ENCODE data around the gene SSUH2. TPM values are rescaled to one million over a fixed set of nuclear protein-coding genes. Genes with fewer than 3 reads are reported as not detected.

The SSUH2 gene
- total and polyA plus RNA-seq, 12 donors: 0.78 to 6.1 (median 1.7) TPM

DNA sequence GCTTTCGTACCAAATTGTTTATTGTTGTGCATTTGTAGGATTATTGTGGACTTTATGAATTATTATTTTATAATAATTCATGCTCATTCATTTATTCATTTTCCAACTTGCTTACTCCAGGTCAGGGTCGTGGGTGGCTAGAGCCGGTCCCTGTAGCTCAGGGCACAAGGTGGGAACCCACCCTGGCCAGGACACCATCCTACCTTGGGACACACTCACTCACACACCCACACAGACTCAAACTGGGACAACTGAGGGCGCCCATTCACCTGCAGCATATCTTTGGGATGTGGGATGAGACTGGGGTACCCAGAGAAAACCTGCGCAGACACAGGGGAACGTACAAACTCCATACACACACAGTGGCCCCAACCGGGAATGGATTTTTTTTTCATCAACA, 40.6 kb downstream of the SSUH2 start:
- TF ChIP-seq, protein P1, sequence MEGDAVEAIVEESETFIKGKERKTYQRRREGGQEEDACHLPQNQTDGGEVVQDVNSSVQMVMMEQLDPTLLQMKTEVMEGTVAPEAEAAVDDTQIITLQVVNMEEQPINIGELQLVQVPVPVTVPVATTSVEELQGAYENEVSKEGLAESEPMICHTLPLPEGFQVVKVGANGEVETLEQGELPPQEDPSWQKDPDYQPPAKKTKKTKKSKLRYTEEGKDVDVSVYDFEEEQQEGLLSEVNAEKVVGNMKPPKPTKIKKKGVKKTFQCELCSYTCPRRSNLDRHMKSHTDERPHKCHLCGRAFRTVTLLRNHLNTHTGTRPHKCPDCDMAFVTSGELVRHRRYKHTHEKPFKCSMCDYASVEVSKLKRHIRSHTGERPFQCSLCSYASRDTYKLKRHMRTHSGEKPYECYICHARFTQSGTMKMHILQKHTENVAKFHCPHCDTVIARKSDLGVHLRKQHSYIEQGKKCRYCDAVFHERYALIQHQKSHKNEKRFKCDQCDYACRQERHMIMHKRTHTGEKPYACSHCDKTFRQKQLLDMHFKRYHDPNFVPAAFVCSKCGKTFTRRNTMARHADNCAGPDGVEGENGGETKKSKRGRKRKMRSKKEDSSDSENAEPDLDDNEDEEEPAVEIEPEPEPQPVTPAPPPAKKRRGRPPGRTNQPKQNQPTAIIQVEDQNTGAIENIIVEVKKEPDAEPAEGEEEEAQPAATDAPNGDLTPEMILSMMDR (IDR thresholded peaks at IDR 0.05): no peak
- peaks cover 11 to 28% (median 17%) of the 10 kb centered on the region in 9 donors for H3K4me1 ChIP-seq
- no peak overlapping the region for H3K4me3 ChIP-seq
- no peaks in the 10 kb centered on the region for H3K36me3 ChIP-seq
- ATAC-seq (no peak), DNase-seq (no peak)
- no peaks in the 10 kb centered on the region for H3K9me3 ChIP-seq
- H3K27me3 ChIP-seq: no peaks in the 10 kb centered on the region
- 96 to 98% methylated on average over 7 of the region's 7 CpGs for WGBS, 2 donors
- intact Hi-C loops (cut with DNase I): loop anchor here in 2 of 10 donors (10.0 kb wide), 2 partner anchors 119 to 279 kb away; no protein-coding TSS in a partner anchor
- no peak overlapping the region for H3K27ac ChIP-seq

DNA sequence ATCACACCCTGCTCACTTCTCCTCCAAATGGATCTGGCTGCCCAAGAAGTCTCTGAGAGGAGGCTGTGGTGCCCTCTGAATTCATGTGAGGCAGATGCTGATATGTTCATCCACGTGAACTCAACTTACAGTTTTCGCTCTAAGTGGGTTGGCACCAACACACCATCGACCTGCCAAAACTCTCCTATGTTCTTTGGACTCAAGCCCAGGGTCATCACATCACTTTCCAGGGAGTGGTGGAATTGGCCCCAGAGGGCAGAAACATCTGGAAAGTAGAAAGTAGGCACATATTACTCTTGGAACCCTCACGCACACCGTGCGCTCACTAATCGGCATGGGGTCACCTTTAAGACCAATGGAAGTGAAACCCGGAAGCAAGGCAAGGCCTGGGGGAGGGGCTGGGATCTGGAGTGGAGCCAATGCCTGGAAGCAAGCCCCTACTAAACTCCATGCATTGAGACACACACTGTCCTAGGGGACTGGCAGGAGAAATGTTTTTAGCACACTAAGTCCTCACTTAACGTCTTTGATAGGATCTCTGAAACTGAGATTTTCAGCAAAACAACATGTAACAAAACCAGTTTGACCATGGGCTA, 41.4 kb downstream of the SSUH2 start:
- no peak overlapping the region for H3K4me3 ChIP-seq
- intact Hi-C loops (cut with DNase I): loop anchor here in 2 of 10 donors (10.0 kb wide), 2 partner anchors 118 to 278 kb away; no protein-coding TSS in a partner anchor
- WGBS, 2 donors: 19 to 30% methylated on average over 9 of the region's 9 CpGs
- peak in 4 of 8 donors; percentile 44 to 64 (median 50) for ATAC-seq
- DNase-seq: no peak
- no peaks in the 10 kb centered on the region for H3K9me3 ChIP-seq
- peaks cover 11 to 28% (median 17%) of the 10 kb centered on the region in 9 donors for H3K4me1 ChIP-seq
- H3K27me3 ChIP-seq: no peaks in the 10 kb centered on the region
- H3K36me3 ChIP-seq: no peaks in the 10 kb centered on the region
- TF ChIP-seq, protein P1 (IDR thresholded peaks at IDR 0.05): no peak
- H3K27ac ChIP-seq: no peak overlapping the region

DNA sequence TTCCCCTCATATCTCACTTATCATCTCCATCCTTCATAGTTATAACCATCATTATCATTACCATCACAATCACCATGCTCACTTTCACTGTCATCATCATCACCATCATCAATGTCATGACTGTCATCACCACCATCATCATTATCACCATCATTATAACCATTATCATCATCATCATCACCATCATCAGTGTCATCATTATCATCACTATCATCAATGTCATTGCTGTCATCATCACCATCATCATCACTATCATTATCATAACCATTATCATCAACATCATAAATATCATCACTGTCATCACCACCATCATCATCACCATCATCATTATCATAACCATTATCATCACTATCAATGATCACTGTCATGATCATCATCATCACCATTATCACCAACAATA, 44.1 kb downstream of the SSUH2 start:
- H3K27ac ChIP-seq: no peak overlapping the region

DNA sequence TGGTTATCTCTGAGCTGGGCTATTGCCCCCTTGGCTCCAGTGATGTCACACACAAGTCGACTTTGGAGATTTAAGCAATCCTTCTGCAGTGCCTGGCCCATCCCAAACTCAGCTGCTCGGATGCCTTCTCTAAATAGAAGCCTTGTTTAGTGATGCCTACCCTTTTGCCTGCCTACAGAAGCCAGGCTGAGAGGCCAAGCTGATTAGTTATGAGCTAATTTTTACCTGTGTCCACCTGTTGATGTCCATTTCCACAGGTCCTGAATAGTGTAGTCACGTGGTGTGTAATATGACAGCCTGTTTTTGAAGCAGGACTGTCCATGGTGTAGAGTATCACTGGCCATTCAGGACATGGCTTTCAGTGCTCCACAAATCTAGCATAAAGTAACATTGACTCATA, 45.5 kb downstream of the SSUH2 start:
- H3K4me1 ChIP-seq: peaks cover 0 to 36% (median 7%) of the 10 kb centered on the region in 9 donors
- TF ChIP-seq, protein P1 (IDR thresholded peaks at IDR 0.05): no peak
- H3K27ac ChIP-seq: no peak overlapping the region
- no peaks in the 10 kb centered on the region for H3K36me3 ChIP-seq
- 74 to 79% methylated on average over 3 of the region's 3 CpGs for WGBS, 2 donors
- intact Hi-C loops (cut with DNase I): no loop called here
- no peaks in the 10 kb centered on the region for H3K27me3 ChIP-seq
- no peak overlapping the region for H3K4me3 ChIP-seq
- DNase-seq: no peak
- H3K9me3 ChIP-seq: no peaks in the 10 kb centered on the region
- no peak for ATAC-seq

More for the DNA sequence above, 44.1 kb downstream of the SSUH2 start:
- no peaks in the 10 kb centered on the region for H3K9me3 ChIP-seq
- TF ChIP-seq, protein P1 (IDR thresholded peaks at IDR 0.05): no peak
- intact Hi-C loops (cut with DNase I): loop anchor here in 2 of 10 donors (10.0 kb wide), 2 partner anchors 116 to 276 kb away; no protein-coding TSS in a partner anchor
- H3K4me1 ChIP-seq: peaks cover 0 to 36% (median 7%) of the 10 kb centered on the region in 9 donors
- no peaks in the 10 kb centered on the region for H3K36me3 ChIP-seq
- H3K4me3 ChIP-seq: no peak overlapping the region
- ATAC-seq (no peak), DNase-seq (no peak)
- no peaks in the 10 kb centered on the region for H3K27me3 ChIP-seq

All from heart right ventricle (tissue), 16 donors.